OCI-LY7 (cell line): ENCODE results near the gene PLAC1. TPM values are rescaled to one million over a fixed set of nuclear protein-coding genes. Genes with fewer than 3 reads are reported as not detected.

Experiments used
- BruUV-seq: library from RNA; stranded (reverse); fragments of 400-500 nt; replicated peaks from 2 replicates; lab custom pipeline; 2021; lab: Mats Ljungman, UMichigan
- CTCF ChIA-PET: fragments of 300-600 bp; sonication (Branson Sonifier 250); formaldehyde crosslinking; loops from one replicate; lab custom pipeline; 2022; ENCODE audit warnings: antibody characterized with exemption; ENCODE audit not compliant: unreplicated experiment; lab: Charles Lee
- POLR2A ChIA-PET: fragments of 300-600 bp; sonication (Branson Sonifier 250); formaldehyde crosslinking; loops from one replicate; lab custom pipeline; 2022; ENCODE audit warnings: antibody characterized with exemption; lab: Charles Lee
- DNase-seq: peaks from one replicate; pipeline ENCODE4 v3.0.0-alpha.2; 2015; ENCODE audit warnings: low spot score
- H2AFZ ChIP-seq: fragments of 200-600 bp; sonication (generic), shearing (Covaris generic); 2 replicates; pipeline ENCODE4 v1.6.1; 2014; ENCODE audit warnings: mild to moderate bottlenecking, antibody characterized with exemption, low read length, moderate library complexity
- H3K27ac ChIP-seq: fragments of 200-600 bp; sonication (generic); 2 replicates; pipeline ENCODE4 v1.5.1; 2014; ENCODE audit warnings: mixed run types, low read depth, mild to moderate bottlenecking, moderate library complexity, low read length, inconsistent platforms; ENCODE audit not compliant: poor library complexity, severe bottlenecking
- H3K36me3 ChIP-seq: fragments of 200-600 bp; sonication (generic); 2 replicates; pipeline ENCODE4 v1.6.1; 2014; ENCODE audit warnings: mild to moderate bottlenecking, antibody characterized with exemption, low read length, moderate library complexity, mixed read lengths; ENCODE audit not compliant: insufficient read depth
- H3K4me1 ChIP-seq: fragments of 200-600 bp; sonication (generic); 2 replicates; pipeline ENCODE4 v1.5.1; 2014; ENCODE audit warnings: mild to moderate bottlenecking, low read length; ENCODE audit not compliant: insufficient read depth, poor library complexity, severe bottlenecking
- H3K4me2 ChIP-seq: fragments of 200-600 bp; sonication (generic); 2 replicates; pipeline ENCODE4 v1.6.1; 2014; ENCODE audit warnings: mild to moderate bottlenecking, low read length
- H3K4me3 ChIP-seq: fragments of 200-600 bp; sonication (generic); 2 replicates; pipeline ENCODE4 v1.5.1; 2014; ENCODE audit warnings: mild to moderate bottlenecking, low read depth, low read length; ENCODE audit not compliant: poor library complexity, severe bottlenecking
- H3K79me2 ChIP-seq: fragments of 200-600 bp; sonication (generic); 2 replicates; pipeline ENCODE4 v1.6.1; 2016; ENCODE audit warnings: low read depth, mild to moderate bottlenecking, low read length, moderate library complexity, mixed read lengths; ENCODE audit not compliant: insufficient read depth
- H3K9me2 ChIP-seq: fragments of 200-600 bp; sonication (generic); 2 replicates; pipeline ENCODE4 v1.6.1; 2016; ENCODE audit warnings: mild to moderate bottlenecking, low read length, mixed read lengths; ENCODE audit not compliant: insufficient read depth
- H3K9me3 ChIP-seq: fragments of 200-600 bp; sonication (generic); 2 replicates; pipeline ENCODE4 v1.6.1; 2014; ENCODE audit warnings: mild to moderate bottlenecking, mixed run types, low read length, mixed read lengths
- H4K20me1 ChIP-seq: fragments of 200-600 bp; sonication (generic); 2 replicates; pipeline ENCODE4 v1.6.1; 2014; ENCODE audit warnings: mild to moderate bottlenecking, antibody characterized with exemption, low read length, moderate library complexity, mixed read lengths; ENCODE audit not compliant: insufficient read depth
- CTCF ChIP-seq: fragments of 200-600 bp; sonication (generic); conservative IDR thresholded peaks from 2 replicates; pipeline ENCODE4 v1.5.1; 2014; ENCODE audit warnings: mild to moderate bottlenecking, antibody characterized with exemption, low read length, moderate library complexity, mixed read lengths
- EZH2phosphoT487 ChIP-seq: fragments of 200-600 bp; sonication (generic); IDR thresholded peaks from 2 replicates; pipeline ENCODE4 v1.6.1; 2018; ENCODE audit warnings: low read depth, borderline replicate concordance, mild to moderate bottlenecking, mixed run types, antibody characterized with exemption, low read length, moderate library complexity, mixed read lengths
- intact Hi-C: fragments of 100-400 bp; cut with micrococcal nuclease; formaldehyde crosslinking; loops from one replicate; pipeline ENCODE4 v1.10.0; 2022; ENCODE audit not compliant: unreplicated experiment
- total RNA-seq, 2 experiments: library from RNA; depleted of rRNA in 1 of 2; stranded (reverse); fragments of >200 nt in 1 of 2; shearing (Covaris generic) in 1 of 2; gene quantifications; 2 replicates each; pipeline ENCODE4 v1.2.3, GENCODE V29; 2014 to 2022

The PLAC1 gene
- total RNA-seq, 2 experiments from 2014 or later: 0.28 TPM; not detected in 1

- Histone ChIP-seq H3K9me2 (no peaks in the 10 kb centered on the region), H3K27ac (no peak overlapping the region), H3K4me1 (no peaks in the 10 kb centered on the region), H3K9me3 (no peaks in the 10 kb centered on the region), H3K4me2 (no peak overlapping the region), H3K79me2 (no peaks in the 10 kb centered on the region), H3K36me3 (no peaks in the 10 kb centered on the region), H2AFZ (no peak overlapping the region), H4K20me1 (no peaks in the 10 kb centered on the region), H3K4me3 (no peak overlapping the region)
- ChIA-PET CTCF (no interaction called here), POLR2A (interaction anchor here (0.7 kb wide), 1 partner anchor 487 kb away, joined by 3 read pairs; no protein-coding TSS in a partner anchor)
- no peak for TF ChIP-seq CTCF
- TF ChIP-seq EZH2phosphoT487: no peak
- no peak for DNase-seq
- intact Hi-C loops: no loop called here
- BruUV-seq: no TSS peak
Measured at GRCh38 chrX:134684956-134685355, 26.7 kb upstream of the PLAC1 start.

- DNase-seq: no peak
- Histone ChIP-seq H3K9me3 (no peaks in the 10 kb centered on the region), H3K36me3 (no peaks in the 10 kb centered on the region), H3K27ac (no peak overlapping the region), H4K20me1 (no peaks in the 10 kb centered on the region), H3K4me3 (no peak overlapping the region), H3K79me2 (no peaks in the 10 kb centered on the region), H3K9me2 (no peaks in the 10 kb centered on the region), H3K4me2 (no peak overlapping the region), H3K4me1 (no peaks in the 10 kb centered on the region), H2AFZ (no peak overlapping the region)
- no TSS peak for BruUV-seq
- intact Hi-C loops: no loop called here
- ChIA-PET POLR2A (no interaction called here), CTCF (no interaction called here)
- no peak for TF ChIP-seq CTCF
- no peak for TF ChIP-seq EZH2phosphoT487
Measured at GRCh38 chrX:134683351-134684005, 25.2 kb upstream of the PLAC1 start.

- no peak overlapping the region for H3K4me3 ChIP-seq
Measured at GRCh38 chrX:134682081-134682480, 23.8 kb upstream of the PLAC1 start.

More at GRCh38 chrX:134682081-134682480, 23.8 kb upstream of the PLAC1 start:
- ChIA-PET CTCF (no interaction called here), POLR2A (no interaction called here)
- intact Hi-C loops: no loop called here
- Histone ChIP-seq H3K27ac (no peak overlapping the region), H2AFZ (no peak overlapping the region), H3K9me3 (no peaks in the 10 kb centered on the region), H3K36me3 (no peaks in the 10 kb centered on the region), H3K79me2 (no peaks in the 10 kb centered on the region), H3K4me1 (no peaks in the 10 kb centered on the region), H3K4me2 (no peak overlapping the region), H4K20me1 (no peaks in the 10 kb centered on the region), H3K9me2 (no peaks in the 10 kb centered on the region)
- TF ChIP-seq CTCF (no peak), EZH2phosphoT487 (no peak)
- BruUV-seq: no TSS peak
- no peak for DNase-seq
